Measurements from ENCODE around the gene ETHE1.

DNA sequence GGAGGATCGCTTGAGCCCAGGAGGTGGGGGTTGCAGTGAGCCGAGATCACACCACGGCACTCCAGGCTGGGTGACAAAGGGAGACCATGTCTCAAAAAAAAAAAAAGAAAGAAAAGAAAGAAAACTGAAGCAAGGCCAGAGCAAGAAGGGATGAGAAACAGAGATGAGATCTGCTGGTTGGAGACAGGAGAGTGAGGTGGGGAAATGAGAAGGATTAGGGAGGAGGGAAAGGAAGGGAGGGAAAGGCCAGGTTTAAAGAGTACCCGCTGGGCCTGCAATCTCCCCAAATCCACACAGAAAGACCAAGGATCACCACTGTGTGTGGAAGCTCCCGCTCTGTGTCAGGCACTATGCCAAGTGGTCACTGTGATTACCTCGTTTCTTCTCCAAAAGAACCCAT is 45.3 kb downstream of the ETHE1 start:
- no peak for TF ChIP-seq EZH2 (IDR thresholded peaks at IDR 0.05; ENCODE audit: borderline replicate concordance, low read length)
- TF ChIP-seq, protein P1, sequence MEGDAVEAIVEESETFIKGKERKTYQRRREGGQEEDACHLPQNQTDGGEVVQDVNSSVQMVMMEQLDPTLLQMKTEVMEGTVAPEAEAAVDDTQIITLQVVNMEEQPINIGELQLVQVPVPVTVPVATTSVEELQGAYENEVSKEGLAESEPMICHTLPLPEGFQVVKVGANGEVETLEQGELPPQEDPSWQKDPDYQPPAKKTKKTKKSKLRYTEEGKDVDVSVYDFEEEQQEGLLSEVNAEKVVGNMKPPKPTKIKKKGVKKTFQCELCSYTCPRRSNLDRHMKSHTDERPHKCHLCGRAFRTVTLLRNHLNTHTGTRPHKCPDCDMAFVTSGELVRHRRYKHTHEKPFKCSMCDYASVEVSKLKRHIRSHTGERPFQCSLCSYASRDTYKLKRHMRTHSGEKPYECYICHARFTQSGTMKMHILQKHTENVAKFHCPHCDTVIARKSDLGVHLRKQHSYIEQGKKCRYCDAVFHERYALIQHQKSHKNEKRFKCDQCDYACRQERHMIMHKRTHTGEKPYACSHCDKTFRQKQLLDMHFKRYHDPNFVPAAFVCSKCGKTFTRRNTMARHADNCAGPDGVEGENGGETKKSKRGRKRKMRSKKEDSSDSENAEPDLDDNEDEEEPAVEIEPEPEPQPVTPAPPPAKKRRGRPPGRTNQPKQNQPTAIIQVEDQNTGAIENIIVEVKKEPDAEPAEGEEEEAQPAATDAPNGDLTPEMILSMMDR (IDR thresholded peaks at IDR 0.05; ENCODE audit: low read length) = no peak
